Prostate gland (tissue), 2 donors: ENCODE results near the gene SLA2.

Source experiments
- POLR2A ChIP-seq: fragments of 450-650 bp; IDR thresholded peaks from one replicate; pipeline ENCODE4 v1.6.1; 2016; ENCODE audit warnings: antibody characterized with exemption, mild to moderate bottlenecking
- POLR2AphosphoS5 ChIP-seq: sonication (generic); formaldehyde crosslinking; IDR thresholded peaks from one replicate; pipeline ENCODE4 v1.6.1; 2017; ENCODE audit warnings: antibody characterized with exemption
- TF ChIP-seq, protein P1 (sequence below), 4 experiments: fragments of 200-600 bp in 2 of 4; fragments of 450-650 bp in 2 of 4; sonication (generic) in 2 of 4; IDR thresholded peaks; 1 replicate in 3 of 4; 2 replicates in 1 of 4; pipeline ENCODE4 v1.5.1; 2016 to 2019; ENCODE audit warnings: antibody characterized with exemption in 4 of 4, mild to moderate bottlenecking in 2 of 4, moderate library complexity in 2 of 4

DNA sequence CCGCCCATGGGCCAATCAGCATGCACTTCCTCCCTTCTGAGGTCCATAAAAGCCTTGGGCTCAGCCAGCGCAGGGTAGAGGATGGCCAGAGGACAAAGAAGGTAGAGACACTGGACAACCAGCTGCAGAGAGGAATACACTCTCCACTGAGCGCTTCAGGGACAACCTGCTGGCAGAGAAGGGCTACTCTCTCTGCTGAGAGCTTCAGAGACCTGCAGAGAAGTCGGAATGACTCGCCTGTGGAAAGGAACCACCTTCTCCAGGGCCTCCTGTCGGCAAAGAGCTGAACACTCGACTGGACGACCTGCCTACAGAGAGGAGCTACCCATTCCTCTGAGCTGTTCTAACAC, 31.4 kb upstream of the SLA2 start:
- TF ChIP-seq, protein P1, sequence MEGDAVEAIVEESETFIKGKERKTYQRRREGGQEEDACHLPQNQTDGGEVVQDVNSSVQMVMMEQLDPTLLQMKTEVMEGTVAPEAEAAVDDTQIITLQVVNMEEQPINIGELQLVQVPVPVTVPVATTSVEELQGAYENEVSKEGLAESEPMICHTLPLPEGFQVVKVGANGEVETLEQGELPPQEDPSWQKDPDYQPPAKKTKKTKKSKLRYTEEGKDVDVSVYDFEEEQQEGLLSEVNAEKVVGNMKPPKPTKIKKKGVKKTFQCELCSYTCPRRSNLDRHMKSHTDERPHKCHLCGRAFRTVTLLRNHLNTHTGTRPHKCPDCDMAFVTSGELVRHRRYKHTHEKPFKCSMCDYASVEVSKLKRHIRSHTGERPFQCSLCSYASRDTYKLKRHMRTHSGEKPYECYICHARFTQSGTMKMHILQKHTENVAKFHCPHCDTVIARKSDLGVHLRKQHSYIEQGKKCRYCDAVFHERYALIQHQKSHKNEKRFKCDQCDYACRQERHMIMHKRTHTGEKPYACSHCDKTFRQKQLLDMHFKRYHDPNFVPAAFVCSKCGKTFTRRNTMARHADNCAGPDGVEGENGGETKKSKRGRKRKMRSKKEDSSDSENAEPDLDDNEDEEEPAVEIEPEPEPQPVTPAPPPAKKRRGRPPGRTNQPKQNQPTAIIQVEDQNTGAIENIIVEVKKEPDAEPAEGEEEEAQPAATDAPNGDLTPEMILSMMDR (IDR thresholded peaks at IDR 0.05), result no peak
- TF ChIP-seq POLR2AphosphoS5, result no peak
- TF ChIP-seq POLR2A, result no peak
